NCI-H345 treated with DMSO at 0.1 percent for 48 hours (cell line): Measurements from ENCODE around the gene CATSPERD.
"Not testable (repeated sequence)": the region's sequence is repeated elsewhere in the genome, so short reads cannot be mapped to it uniquely, and the experiment has no call there.

Experiments
- DNase-seq: peaks from one replicate; lab custom pipeline; 2025; ENCODE audit not compliant: unreplicated experiment; lab: John Stamatoyannopoulos, UW

Gene CATSPERD

DNA sequence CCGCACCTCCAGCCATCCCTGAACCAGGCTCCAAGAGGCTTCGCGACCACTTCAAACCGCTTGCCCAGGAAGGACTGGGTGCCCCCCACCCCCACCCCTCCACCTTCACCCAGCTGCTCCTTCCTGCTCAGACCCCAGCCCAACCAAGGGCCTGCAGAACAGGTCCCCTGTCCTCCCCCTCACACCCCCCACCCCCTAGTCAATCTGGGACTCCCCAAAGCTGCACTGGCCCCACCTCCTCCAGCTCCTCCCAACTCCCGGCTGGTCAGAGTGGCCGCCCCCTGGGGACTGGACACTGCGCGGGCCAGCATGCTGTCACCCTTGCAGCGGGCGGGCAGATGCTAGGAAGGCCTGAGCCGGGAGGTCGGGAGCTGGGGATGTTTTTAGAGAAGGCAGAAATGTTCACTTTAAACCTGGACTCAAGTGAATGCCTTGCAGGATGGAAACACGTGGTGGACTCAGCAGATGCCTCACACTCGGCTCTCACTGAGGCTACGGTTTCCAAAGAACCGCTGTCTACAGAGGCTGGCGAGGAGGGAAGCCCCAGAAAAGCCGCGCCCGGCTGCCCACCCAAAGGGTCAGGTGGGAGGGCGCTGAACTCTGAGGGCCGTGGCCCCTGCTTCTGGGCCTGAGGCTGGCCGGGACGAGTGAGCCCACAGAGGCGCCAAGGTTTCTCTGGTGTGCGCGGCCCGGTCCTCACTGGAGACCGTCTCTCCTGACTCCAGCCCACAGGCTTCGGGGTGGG is 22.4 kb upstream of the CATSPERD start:
- DNase-seq: no peak

DNA sequence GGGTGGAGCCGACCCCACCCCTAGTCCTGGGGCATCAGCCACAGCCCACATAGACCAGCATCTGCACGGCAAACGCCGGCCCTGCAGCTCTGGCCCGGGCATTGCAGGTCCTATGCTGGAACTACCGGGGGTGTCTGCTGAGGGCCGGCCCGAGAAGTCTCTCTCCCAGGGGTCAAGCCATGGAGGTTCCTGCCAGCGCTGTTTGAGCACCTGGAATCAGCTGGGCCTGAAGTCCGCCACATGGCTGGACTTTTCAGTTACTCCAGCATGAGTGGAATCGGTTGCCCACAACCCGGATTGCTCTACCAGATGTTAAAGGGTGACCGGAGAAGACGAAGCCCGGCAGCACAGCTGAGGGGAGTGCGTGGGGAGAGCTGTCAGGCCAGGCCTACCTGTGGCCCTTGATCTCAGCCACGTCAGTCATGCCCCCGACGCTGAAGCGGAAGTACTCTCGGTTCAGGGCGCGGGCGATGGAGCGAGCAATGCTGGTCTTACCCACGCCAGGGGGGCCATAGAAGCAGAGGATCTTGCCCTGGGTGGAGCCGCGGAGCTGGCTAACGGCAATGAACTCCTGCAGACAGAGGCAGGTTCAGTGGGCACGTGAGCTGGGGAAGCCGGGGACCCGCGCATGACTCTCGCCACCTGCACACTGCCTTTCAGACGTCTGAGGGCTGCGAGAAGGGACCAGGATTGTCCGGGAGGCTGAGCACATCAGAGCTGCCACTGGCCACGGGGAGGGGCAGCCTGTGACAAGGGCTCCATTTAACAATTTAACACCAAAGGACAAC is 21.6 kb upstream of the CATSPERD start:
- no peak for DNase-seq

GRCh38 chr19:5700455-5701092 is 19.9 kb upstream of the CATSPERD start:
- no peak for DNase-seq

GRCh38 chr19:5702053-5702410 is 18.4 kb upstream of the CATSPERD start:
- not testable (repeated sequence) for DNase-seq

GRCh38 chr19:5703819-5704818 is 16.3 kb upstream of the CATSPERD start:
- no peak for DNase-seq

DNA sequence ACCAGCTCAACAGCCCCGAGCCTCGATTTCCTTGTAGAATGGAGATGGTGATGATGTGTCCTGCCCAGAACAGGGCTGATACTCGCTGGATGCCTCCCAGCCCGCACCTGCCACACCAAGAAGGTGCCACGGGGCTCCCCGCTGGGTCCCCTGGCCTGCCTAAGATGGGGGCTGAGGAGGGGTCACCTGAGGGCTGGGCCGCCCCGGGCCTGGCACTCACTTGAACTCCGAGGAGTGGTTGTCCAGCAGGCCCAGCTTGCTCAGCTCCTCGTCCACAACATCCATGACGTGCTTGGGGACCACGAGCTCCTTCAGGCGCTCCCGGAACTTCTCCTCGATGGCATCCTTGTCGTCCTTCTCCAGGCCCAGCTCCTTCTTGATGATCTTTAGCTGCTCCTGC is 14.9 kb upstream of the CATSPERD start:
- DNase-seq: no peak

DNA sequence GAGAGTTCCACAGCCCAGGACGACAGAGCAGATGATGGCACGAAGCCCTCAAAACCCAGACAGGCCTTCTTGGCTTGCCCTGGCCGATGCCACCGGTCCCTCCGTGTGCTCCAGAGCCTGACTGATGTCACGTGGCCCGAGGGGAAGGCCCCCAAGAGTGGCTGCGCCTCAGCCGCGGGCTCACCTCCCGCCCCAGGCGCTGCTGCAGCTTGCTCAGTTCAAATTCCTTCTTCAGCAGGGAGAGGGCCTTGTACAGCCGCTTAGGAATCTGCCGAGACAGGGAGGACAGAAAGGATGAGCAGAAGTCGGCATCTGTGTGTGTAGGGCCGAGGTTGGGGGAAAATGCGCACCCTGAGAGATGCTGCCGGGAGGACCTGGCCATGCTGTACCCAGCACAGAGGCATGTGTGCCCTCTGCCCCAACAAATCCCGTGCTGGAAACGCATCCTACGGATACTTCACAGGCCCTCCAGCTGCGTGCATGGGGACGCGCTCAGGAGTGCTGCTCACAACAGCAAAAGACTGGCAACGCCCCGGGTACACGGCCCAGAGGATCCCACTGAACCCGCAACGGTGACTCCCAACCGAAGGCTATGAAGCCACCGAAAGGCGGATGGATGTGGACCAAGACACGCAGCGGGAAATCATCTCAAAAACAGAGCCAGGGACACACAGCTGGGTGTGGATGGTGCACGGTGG is 13.4 kb upstream of the CATSPERD start:
- DNase-seq: no peak

DNA sequence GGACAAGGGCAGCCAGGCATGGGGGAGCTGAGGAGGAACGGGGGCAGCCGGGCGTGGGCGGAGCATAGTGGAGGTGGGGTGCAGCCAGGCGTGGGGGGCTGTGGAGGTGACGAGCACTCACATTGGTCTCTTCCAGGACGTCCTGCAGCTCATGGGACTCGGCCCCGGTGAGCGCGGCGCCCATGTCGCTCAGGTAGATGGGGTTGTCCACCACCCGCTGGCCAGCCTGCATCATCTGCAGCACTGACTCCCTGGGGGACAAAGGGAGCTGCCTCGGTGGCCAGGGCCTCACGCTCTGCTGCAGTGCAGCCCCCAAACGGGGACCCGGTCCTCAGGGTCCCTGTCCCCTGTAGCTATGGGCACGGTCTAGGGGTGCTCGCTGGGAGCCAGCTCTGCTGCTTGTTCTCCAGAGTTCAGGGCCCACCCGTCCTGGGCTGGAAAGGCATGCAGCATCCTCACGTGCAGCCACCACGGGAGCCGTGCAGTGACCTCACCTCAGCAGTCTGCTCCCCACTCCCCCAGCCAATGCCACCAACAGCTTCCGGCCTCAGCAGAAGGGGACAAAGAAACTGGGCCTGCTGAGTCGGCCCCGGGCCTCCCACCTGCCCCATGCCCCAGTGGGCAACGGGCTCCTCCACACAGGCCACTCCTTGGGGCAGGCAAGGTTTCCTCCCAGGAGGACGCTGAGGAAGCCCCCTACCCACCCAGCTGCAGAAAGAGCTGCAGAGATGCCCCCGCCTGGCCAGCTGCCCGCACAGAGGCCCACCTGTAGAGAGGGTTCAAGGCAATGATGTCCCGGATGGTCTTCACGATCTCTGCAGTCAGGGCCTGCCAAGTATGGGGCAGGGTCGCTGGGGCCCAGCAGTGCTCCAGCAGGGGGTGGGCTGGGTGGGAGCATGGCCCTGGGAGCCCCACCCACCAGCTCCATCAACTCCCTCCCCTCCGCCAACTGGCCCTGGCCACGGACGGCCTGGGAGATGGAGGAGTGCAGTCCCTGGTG is 12.6 kb upstream of the CATSPERD start:
- no peak for DNase-seq

- DNase-seq: no peak
Measured at GRCh38 chr19:5711025-5711424, 9.4 kb upstream of the CATSPERD start.

GRCh38 chr19:5711713-5712161 is 8.7 kb upstream of the CATSPERD start:
- DNase-seq: no peak

DNA sequence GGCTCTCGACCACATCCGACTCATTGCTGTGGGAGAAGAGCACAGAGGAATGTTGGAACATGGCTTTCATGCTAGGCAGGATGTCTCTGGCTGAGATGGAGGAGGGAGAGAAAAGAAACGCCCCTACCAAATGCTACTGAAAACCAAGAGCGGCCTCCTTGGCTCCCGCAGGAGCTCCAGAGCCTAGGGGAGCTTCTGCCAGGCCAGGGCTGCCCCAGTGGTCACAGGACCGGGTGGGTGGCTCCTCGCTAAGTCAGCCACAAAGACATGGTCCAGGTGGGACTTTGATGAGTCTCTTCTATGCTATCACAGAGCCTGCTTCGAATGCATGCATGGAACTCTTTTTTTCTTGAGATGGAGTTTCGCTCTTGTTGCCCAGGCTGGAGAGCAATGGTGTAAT is 7.2 kb upstream of the CATSPERD start:
- DNase-seq: no peak

GRCh38 chr19:5714816-5715215 is 5.6 kb upstream of the CATSPERD start:
- DNase-seq: no peak

GRCh38 chr19:5717215-5717935 is 3.1 kb upstream of the CATSPERD start:
- DNase-seq: no peak

DNA sequence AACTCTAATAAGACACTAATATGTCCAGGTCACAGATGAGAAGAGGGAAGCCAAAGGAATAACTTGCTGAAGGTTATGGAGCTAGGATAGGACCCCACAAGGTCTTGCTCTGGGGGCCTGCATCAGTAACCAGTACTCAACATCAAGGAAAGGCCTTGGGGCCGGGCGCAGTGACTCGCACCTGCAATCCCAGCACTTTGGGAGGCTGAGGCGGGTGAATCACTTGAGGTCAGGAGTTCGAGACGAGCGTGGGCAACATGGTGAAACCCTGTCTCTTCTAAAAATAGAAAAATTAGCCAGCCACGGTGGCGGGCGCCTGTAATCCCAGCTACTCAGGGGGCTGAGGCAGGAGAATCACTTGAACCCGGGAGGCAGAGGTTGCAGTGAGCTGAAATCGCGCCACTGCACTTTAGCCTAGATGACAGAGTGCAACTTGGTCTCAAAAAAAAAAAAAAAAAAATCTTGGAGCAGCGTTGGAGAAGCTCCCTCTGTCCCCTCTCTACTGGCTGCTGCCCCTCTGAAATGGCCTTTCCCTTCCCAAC is 2.3 kb upstream of the CATSPERD start:
- DNase-seq: no peak

DNA sequence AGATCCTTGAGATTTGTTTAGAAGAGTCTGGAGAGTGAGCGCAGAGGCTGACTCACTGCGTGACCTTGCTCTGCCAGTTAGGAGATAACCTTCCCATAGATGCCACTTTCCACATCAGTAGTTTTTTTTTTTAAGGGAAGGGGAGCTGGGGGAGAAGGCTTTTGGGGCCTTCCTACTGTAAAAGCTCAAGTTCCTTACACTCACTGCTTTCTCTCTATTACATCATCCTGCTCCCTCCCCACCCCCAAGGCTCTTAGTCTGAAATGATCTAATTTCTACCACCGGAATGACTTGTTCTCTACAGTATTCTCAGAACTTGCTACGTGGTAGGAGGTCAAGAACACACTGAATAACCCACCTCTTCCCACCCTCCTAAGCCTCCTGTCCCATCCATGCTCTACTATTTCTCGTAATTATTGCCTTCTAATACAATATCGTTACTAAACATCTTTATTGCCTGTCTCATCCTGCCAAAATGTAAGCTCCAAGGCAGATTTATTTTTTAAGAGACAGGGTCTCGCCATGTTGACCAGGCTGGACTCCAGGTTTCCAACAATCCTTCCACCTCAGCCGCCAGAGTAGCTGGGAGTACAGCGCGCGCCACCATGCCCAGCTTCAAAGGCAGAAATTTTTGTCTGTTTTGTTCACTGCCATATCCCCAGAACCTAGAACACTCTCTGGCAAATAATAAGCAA is 1.7 kb upstream of the CATSPERD start:
- no peak for DNase-seq

DNA sequence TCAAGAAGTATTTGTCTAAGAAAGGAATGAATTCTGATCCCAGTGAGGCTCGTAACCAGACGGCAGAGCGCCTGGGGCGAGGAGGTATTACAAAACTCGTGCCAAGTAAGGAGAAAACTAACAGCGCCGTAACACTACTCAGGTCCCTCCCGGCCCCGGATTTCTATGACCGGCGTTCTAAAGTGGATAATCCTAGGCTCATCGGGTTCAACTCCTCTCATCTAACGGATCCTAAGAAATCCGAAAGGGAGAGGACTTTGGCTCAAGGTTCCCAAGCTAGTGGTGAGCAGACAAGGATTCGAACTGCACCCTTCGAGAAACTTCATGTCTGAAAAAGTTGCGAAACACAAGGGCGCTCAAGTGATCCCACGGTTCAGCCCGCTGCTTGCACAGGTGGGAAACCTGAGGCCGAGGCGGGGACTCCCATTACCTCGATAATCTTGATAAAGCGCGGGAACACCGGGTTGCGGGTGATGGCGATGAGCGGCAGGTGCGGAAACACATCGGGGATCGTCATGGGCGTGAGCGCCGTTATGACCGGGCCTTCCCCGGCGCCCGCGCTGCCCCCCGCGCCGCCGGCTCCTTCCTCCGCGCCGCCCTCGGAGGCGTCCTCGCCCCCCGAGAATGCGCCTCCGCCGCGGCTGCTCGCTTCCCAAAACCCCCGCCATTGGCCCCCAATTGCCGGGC is 1.0 kb upstream of the CATSPERD start:
- DNase-seq: no peak
